Right cardiac atrium (tissue), 5 donors: ENCODE results near the gene CCDC87. TPM values are rescaled to one million over a fixed set of nuclear protein-coding genes. Genes with fewer than 3 reads are reported as not detected.

Source experiments
- ATAC-seq, 2 donors: fragments of 200-7000 bp; cut with Tn5 transposase; one replicate each; pipeline versions ENCODE4 v1.8.0 to v1.9.1; 2020; ENCODE audit warnings: moderate library complexity in 2 of 2, mild to moderate bottlenecking in 1 of 2
- DNase-seq, 3 donors: peaks; one replicate each; pipeline ENCODE4 v3.0.0-alpha.2; 2020
- H3K27ac ChIP-seq: one replicate; pipeline ENCODE4 v1.5.1; 2013; ENCODE audit warnings: mild to moderate bottlenecking, low read length, control low read depth, moderate library complexity
- H3K27me3 ChIP-seq: one replicate; pipeline ENCODE4 v1.6.1; 2013; ENCODE audit not compliant: control insufficient read depth, insufficient read depth
- H3K4me1 ChIP-seq: one replicate; pipeline ENCODE4 v1.6.1; 2013; ENCODE audit warnings: low read length; ENCODE audit not compliant: control insufficient read depth, insufficient read depth
- H3K4me3 ChIP-seq: one replicate; pipeline ENCODE4 v1.5.1; 2013; ENCODE audit warnings: low read length, control low read depth
- H3K9me3 ChIP-seq: one replicate; pipeline ENCODE4 v1.6.1; 2013; ENCODE audit warnings: low read length; ENCODE audit not compliant: control insufficient read depth
- WGBS: extraction: QIAGEN DNeasy Blood & Tissue Kit; methylation state at CpG from one replicate; pipeline ENCODE4 v1.1.7; 2013; 5-methylcytosine and 5-hydroxymethylcytosine counted together
- intact Hi-C, 4 donors: fragments of 100-400 bp; cut with DNase I; formaldehyde crosslinking; loops; one replicate each; pipeline versions ENCODE4 v1.11.0 to v1.14.0; 2022 to 2023
- polyA plus RNA-seq: library from polyadenylated mRNA; stranded (reverse); fragments of 200-250 nt; gene quantifications from one replicate; pipeline ENCODE4 v1.2.3, GENCODE V29; 2013
- total RNA-seq, 4 donors: library from RNA; stranded (reverse); fragmentation: NEBNext Ultra II Directional; extraction: Animal tissue kit (Norgen Biotek cat#: 25700); gene quantifications; one replicate each; pipeline ENCODE4 v1.2.1, GENCODE V29; 2021
- donor health status: healthy with polysubstance abuse.
- donor health status: DM: no; HTN: yes; CAD: no.
- donor health status: DM: no; HTN: no; CAD: no.
- donor health status: DM: no; HTN: yes; CAD: no; lungs with severe emphysema.
- donor health status: DM: yes; HTN: yes; CAD: no.

The CCDC87 gene
- total and polyA plus RNA-seq, 5 donors: 0.43 to 0.99 (median 0.62) TPM

DNA sequence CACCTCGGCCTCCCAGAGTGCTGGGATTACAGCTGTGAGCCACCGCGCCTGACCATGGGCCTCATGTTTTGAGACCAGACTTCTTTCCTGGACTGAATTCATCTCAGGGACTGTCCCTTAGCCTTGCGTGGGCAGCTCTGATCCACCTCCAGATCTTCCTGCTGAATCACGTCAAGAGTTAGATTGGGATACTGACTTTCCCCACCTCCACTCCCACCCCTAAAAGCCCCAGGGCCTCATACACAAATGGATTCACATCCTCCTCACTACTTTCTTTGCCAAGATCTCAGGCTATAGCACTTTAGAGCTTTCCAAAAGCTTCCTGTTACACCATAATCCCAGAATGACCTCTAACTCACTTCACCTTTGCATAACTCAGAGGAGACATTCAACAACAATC is 12.1 kb downstream of the CCDC87 start:
- intact Hi-C loops: no loop called here
- Histone ChIP-seq H3K27me3 (no peaks in the 10 kb centered on the region), H3K4me1 (no peaks in the 10 kb centered on the region), H3K9me3 (no peaks in the 10 kb centered on the region), H3K27ac (no peak overlapping the region), H3K4me3 (no peak overlapping the region)
- no peak for ATAC-seq
- 64% methylated on average over 5 of the region's 5 CpGs for WGBS
- peak in 1 of 3 donors; percentile 31 for DNase-seq

DNA sequence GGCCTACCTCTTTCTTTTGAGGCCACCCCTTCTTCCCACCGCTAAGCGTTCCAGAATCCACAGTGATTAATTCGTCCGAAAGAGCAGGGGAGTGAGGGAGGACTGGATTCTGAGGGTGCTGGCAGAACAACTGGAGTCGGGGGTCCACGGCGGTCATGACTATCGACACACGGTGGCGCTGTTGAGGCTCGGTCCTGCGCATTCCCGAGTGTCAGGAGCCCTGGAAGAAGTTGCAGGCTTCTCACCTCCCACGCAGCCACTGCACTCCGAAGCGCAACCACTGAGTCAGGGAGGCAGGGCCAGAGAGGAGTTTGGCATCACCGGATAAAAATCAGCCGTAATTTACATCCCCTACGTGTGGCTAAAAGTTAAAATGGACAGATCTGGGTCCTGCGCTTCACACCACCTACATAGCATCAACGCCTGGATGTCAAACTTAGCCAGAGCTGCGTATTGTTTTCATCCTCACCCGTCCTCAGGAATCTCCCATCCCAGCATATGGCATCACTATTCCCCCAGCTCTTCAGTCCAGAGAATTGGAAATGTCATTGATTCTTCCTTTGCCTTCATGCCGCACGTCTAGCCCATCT is 13.8 kb downstream of the CCDC87 start:
- ATAC-seq: peak; percentile 92 to 96
- H3K27ac ChIP-seq: no peak overlapping the region
- DNase-seq: peak; percentile 87 to 94 (median 92)
- intact Hi-C loops: loop anchor here (1.0 to 10.0 kb wide), 6 partner anchors 98 to 256 kb away; partner anchors contain the start of gene RBM4B (in 1 of the 4)
- H3K9me3 ChIP-seq: no peaks in the 10 kb centered on the region
- H3K4me1 ChIP-seq: no peaks in the 10 kb centered on the region
- WGBS: 13% methylated on average over 25 of the region's 25 CpGs
- H3K27me3 ChIP-seq: no peaks in the 10 kb centered on the region
- no peak overlapping the region for H3K4me3 ChIP-seq

- Histone ChIP-seq H3K27ac (no peak overlapping the region), H3K4me1 (no peaks in the 10 kb centered on the region), H3K9me3 (no peaks in the 10 kb centered on the region), H3K27me3 (no peaks in the 10 kb centered on the region), H3K4me3 (no peak overlapping the region)
- intact Hi-C loops: loop anchor here in 2 of 4 donors (10.0 kb wide), 1 partner anchor 264 kb away; no protein-coding TSS in a partner anchor
- DNase-seq (no peak), ATAC-seq (no peak)
- WGBS: 74% methylated on average over 2 of the region's 2 CpGs
These were observed 22.0 kb downstream of the CCDC87 start for GRCh38 chr11:66570850-66571180.

- Histone ChIP-seq H3K9me3 (no peaks in the 10 kb centered on the region), H3K4me3 (no peak overlapping the region), H3K27ac (no peak overlapping the region), H3K27me3 (no peaks in the 10 kb centered on the region), H3K4me1 (no peaks in the 10 kb centered on the region)
- no peak for ATAC-seq
- WGBS: 53% methylated on average over 5 of the region's 5 CpGs
- DNase-seq: no peak
- intact Hi-C loops: loop anchor here in 2 of 4 donors (10.0 kb wide), 1 partner anchor 265 kb away; no protein-coding TSS in a partner anchor
These were observed 22.6 kb downstream of the CCDC87 start for GRCh38 chr11:66570079-66570849.

DNA sequence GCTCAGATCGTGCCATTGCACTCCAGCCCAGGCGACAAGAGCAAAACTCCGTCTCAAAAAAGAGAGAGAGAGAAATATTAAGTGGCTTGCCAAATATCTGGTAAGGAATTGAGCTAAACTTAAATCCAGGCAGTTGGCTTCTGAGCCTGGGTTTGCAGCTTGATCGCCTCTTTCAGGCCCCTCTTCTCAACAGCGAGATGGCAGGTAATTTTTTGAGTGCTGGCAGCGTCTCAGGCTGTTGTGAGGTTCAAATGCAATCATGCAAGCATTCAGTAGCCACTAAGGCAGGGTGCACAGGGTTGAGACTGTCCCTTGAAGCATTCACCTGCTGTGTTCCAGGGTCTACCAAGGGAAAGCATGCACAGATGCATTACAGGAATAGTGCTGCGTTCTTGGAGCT is 23.8 kb downstream of the CCDC87 start:
- ATAC-seq (no peak), DNase-seq (no peak)
- H3K27ac ChIP-seq: no peak overlapping the region
- intact Hi-C loops: no loop called here
- no peaks in the 10 kb centered on the region for H3K4me1 ChIP-seq
- no peak overlapping the region for H3K4me3 ChIP-seq
- H3K27me3 ChIP-seq: no peaks in the 10 kb centered on the region
- no peaks in the 10 kb centered on the region for H3K9me3 ChIP-seq
- WGBS: 76% methylated on average over 7 of the region's 7 CpGs

GRCh38 chr11:66568124-66568916 is 24.5 kb downstream of the CCDC87 start, which contains the start of gene CTSF:
CTSF (minus strand) TSS chr11:66568606; CDS start chr11:66568486, 120 bp downstream.
- Histone ChIP-seq H3K9me3 (no peaks in the 10 kb centered on the region), H3K27ac (no peak within 1 kb of the TSS), H3K27me3 (no peaks in the 10 kb centered on the region), H3K4me1 (no peaks in the 10 kb centered on the region), H3K4me3 (peak within 1 kb of the TSS; percentile 61)
- peak; percentile 96 for ATAC-seq
- peak; percentile 89 to 96 (median 96) for DNase-seq
- intact Hi-C loops: no loop called here
- WGBS: 2% methylated on average over 77 of the region's 77 CpGs

GRCh38 chr11:66567787-66568123 is 25.1 kb downstream of the CCDC87 start:
- Histone ChIP-seq H3K27ac (no peak overlapping the region), H3K27me3 (no peaks in the 10 kb centered on the region), H3K4me3 (peak overlapping the region; percentile 61), H3K9me3 (no peaks in the 10 kb centered on the region), H3K4me1 (no peaks in the 10 kb centered on the region)
- intact Hi-C loops: no loop called here
- 54% methylated on average over 15 of the region's 15 CpGs for WGBS
- ATAC-seq (no peak), DNase-seq (no peak)

DNA sequence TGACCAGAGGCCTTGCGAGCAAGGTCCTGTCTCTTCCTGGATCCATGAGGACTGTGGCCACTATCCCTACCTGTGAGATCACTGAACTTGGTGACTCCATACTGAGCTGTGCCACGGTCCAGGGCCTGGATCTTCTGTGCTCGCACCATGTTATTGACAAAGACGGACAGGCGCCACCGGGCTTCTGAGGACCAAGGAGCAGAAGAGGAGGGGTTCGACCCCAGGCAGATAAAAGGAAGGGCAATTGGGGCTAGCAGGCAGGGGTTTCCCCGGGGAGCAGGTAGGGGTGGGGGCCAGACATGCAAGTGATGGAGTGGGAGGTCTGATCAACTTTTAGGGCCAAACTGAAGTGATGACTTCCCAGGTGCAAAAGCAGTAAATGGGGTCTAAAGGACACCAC is 26.6 kb downstream of the CCDC87 start:
- intact Hi-C loops: no loop called here
- 93% methylated on average over 8 of the region's 8 CpGs for WGBS
- H3K9me3 ChIP-seq: no peaks in the 10 kb centered on the region
- H3K4me3 ChIP-seq: no peak overlapping the region
- no peaks in the 10 kb centered on the region for H3K4me1 ChIP-seq
- H3K27ac ChIP-seq: no peak overlapping the region
- peak in 1 of 3 donors; percentile 16 for DNase-seq
- ATAC-seq: no peak
- H3K27me3 ChIP-seq: no peaks in the 10 kb centered on the region

GRCh38 chr11:66564984-66565383 is 27.9 kb downstream of the CCDC87 start:
- WGBS: 88% methylated on average over 5 of the region's 5 CpGs
- H3K9me3 ChIP-seq: no peaks in the 10 kb centered on the region
- intact Hi-C loops: no loop called here
- no peak for ATAC-seq
- no peaks in the 10 kb centered on the region for H3K27me3 ChIP-seq
- H3K4me1 ChIP-seq: no peaks in the 10 kb centered on the region
- no peak overlapping the region for H3K4me3 ChIP-seq
- DNase-seq: no peak
- H3K27ac ChIP-seq: no peak overlapping the region

DNA sequence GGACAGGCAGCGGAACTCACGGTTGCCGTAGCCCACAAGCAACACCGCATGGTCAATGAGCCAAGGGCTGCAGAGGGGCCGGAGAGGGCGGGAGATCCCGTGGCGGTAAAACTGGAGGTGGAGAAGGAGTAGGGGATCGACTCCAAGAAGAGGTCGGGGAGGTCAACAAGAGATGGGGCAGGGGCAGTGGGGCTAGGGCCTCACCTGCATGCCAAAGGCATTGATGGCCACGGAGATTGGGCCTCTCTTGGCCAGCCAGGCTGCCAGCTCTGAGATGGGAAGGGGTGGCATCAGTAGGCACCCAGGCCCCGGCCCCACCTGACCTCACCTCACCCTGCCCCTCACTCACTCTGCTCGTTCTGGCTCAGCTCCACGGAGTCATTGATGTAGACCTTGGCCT is 28.3 kb downstream of the CCDC87 start:
- WGBS: 88% methylated on average over 14 of the region's 14 CpGs
- DNase-seq (no peak), ATAC-seq (no peak)
- H3K27ac ChIP-seq: no peak overlapping the region
- no peak overlapping the region for H3K4me3 ChIP-seq
- H3K27me3 ChIP-seq: no peaks in the 10 kb centered on the region
- no peaks in the 10 kb centered on the region for H3K9me3 ChIP-seq
- intact Hi-C loops: no loop called here
- H3K4me1 ChIP-seq: no peaks in the 10 kb centered on the region

- Histone ChIP-seq H3K4me1 (peaks cover 3% of the 10 kb centered on the region), H3K27me3 (no peaks in the 10 kb centered on the region), H3K27ac (no peak overlapping the region), H3K9me3 (no peaks in the 10 kb centered on the region), H3K4me3 (no peak overlapping the region)
- 91% methylated on average over 10 of the region's 10 CpGs for WGBS
- DNase-seq (no peak), ATAC-seq (no peak)
- intact Hi-C loops: no loop called here
These were observed 29.0 kb downstream of the CCDC87 start for GRCh38 chr11:66563832-66564231.
